GM20000 (cell line): Measurements from ENCODE around the gene PGBD5.

Source experiments
- DNase-seq: peaks from one replicate; pipeline ENCODE4 v3.0.0; 2012; ENCODE audit warnings: low spot score
- TF ChIP-seq, protein P1 (sequence below): IDR thresholded peaks from 2 replicates; pipeline ENCODE4 v1.5.1; 2012; ENCODE audit warnings: mild to moderate bottlenecking, control low read depth; ENCODE audit errors: extremely low read depth, missing control alignments

Gene PGBD5

DNA sequence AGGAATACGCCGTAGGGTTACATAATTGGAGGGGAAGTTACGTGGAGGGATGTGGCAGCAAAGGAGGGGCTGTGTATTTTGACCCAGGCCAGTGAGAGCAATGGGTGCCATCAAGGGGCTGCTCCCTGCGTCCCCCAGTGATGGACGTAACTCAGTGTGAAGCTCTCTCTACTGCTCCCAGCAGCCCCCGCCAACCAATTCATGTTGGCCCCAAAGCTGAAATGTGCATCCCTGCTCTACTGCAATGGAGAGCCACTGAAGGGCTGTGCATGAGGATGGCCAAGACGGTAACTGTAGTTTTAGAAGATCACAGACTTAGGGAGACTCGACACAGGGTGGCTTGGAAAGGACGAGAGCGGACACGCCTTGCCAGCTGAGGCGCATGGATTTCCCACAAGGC is 38.3 kb downstream of the PGBD5 start:
- TF ChIP-seq, protein P1, sequence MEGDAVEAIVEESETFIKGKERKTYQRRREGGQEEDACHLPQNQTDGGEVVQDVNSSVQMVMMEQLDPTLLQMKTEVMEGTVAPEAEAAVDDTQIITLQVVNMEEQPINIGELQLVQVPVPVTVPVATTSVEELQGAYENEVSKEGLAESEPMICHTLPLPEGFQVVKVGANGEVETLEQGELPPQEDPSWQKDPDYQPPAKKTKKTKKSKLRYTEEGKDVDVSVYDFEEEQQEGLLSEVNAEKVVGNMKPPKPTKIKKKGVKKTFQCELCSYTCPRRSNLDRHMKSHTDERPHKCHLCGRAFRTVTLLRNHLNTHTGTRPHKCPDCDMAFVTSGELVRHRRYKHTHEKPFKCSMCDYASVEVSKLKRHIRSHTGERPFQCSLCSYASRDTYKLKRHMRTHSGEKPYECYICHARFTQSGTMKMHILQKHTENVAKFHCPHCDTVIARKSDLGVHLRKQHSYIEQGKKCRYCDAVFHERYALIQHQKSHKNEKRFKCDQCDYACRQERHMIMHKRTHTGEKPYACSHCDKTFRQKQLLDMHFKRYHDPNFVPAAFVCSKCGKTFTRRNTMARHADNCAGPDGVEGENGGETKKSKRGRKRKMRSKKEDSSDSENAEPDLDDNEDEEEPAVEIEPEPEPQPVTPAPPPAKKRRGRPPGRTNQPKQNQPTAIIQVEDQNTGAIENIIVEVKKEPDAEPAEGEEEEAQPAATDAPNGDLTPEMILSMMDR = no peak
- no peak for DNase-seq

DNA sequence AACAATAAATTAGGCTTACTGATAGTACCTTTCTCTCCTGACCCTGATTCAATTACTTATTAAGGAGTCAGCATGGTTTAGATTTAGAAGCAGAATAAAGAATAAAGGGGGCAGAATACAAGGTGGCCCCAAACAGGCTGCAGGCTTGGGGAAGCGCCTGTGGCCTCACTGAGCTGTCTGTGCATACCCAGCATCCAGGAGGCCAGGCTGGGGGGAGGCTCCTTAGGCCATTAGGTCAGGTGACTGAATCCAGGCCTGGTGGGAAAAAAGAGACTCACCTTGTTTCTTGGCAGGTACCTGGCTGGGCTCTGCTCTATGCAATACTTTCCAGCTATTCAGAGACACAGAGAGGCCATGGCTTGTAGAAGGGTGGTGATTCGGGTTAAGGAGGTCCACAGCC is 38.8 kb downstream of the PGBD5 start:
- DNase-seq = no peak

DNA sequence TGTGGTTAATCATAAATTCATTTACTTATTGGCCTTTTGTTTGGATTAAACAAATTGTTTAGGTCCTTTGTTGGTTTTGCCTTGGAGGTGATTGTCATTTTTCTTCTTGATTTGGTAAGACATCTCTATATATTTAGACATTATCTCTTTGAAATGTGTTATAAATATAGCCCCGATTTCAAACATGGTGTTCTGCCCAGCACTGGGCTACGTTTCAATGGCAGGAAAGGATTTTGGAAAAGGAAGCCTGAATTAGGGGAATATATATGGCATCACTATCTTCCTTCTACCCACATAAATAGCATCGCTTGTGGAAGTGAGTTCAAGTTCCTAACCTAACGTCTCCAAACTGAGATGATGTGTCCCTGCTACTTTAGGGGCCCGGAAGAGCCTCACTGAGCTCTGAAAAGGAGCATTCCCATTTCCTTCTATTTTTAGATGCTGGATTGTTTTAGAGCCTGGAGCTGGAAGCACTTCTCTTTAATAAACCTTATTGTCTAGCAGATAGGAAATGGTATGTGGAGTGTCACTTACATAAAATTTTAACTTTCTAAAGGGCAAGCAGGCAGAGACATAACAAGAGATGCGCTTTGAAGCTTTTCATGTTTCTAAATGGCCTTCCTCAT is 39.4 kb downstream of the PGBD5 start:
- TF ChIP-seq, protein P1 = no peak
- DNase-seq = no peak

More for the DNA sequence above, 38.8 kb downstream of the PGBD5 start:
- TF ChIP-seq, protein P1 = no peak

DNA sequence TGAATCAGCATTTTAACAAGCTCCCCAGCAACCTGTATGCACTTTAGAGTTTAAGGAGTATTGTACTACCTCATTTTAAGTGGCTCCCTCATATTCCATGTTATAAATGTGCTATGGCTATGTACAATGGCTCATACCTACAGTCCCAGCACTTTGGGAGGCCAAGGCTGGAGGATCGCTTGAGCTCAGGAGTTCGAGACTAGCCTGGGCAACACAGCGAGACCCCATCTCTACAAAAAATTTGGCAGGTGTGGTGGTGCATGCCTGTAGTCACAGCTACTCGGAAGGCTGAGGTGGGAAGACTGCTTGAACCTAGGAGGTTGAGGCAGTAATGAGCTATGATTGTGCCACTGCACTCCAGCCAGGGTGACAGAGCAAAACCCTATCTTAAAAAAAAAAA is 40.2 kb downstream of the PGBD5 start:
- TF ChIP-seq, protein P1 = no peak
- DNase-seq = no peak

DNA sequence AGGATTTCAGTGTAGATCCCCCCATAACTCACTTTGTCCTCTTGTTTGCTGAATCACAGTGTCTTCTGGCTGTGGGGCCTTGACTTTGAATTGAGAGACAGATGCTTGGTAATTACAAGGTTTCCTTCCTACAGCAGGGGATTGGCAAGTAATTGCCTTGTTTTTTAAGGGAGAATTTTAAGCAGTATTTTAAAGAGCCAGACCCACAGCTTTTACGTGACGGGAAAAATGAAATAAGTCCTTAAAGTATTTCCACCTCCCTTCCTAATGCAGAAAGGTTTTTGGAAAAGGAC is 41.0 kb downstream of the PGBD5 start:
- TF ChIP-seq, protein P1 = no peak
- DNase-seq = no peak

DNA sequence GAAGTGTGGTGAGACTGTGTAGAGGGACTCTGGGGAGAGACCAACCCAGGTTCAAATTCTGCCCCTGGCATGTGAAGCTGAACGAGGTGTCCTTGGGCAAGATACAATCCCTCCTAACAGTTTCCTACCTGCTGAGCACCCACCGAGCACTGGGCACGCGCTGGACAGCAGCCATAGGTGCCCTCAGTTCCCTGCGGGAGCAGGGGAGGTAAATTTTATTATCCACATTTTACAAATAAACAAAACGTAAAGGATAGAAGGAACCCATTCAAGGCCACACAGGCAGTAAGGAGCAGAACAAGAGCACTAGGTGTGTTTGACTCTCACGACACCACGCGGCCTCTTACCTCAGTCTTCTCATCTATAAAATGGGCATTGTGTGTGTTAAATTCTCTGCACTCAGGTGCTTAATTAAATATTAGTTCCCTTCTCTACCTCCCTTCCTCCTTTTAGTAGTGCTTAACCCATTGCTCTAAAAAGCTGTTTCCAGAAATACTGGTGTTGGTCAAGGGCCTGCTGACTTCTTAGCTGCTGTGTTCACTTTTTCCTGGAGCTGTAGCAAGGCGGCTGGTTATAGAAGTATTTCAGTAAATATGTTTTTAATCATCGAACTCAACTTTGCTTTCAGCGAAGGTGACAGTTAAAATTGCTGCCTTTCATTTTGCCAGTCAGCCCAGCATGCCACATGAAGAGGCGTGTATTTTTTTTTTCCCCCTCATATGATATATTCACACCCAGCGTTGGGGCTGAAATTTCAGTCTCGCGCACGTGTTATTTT is 41.6 kb downstream of the PGBD5 start:
- no peak for DNase-seq
- TF ChIP-seq, protein P1 = no peak

DNA sequence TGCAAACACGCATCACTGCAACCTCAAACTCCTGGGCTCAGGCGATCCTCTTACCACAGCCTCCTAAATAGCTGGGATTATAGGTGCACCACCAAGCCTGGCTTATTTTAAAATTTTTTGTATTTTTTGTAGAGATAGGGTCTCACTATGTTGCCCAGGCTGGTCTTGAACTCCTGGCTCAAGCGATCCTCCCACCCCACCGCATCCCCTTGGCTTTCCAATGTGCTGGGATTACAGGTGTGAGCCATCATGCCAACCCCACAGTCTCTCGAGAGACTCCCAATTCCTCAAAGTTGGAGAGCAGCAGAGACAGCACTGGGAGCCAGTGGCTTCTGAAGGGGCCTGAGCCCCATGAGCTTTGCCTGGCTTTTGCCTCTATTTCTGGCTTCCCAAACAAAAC is 42.7 kb downstream of the PGBD5 start:
- no peak for DNase-seq
- TF ChIP-seq, protein P1 = no peak
